HAP-1 (cell line): ENCODE results near the gene PRMT9.
A peak's percentile ranks its signal among the peaks of the same experiment; 100 is the strongest.

Source experiments
- DNase-seq, 2 experiments: peaks; one replicate each; pipeline ENCODE4 v3.0.0-alpha.2; 2016 to 2020; ENCODE audit warnings: low spot score in 2 of 2
- H3K27me3 ChIP-seq: fragments of 250-450 bp; sonication (Bioruptor Pico); 2 replicates; pipeline ENCODE4 v1.5.1; 2020; ENCODE audit warnings: low read depth, mild to moderate bottlenecking, moderate library complexity
- H3K36me3 ChIP-seq: fragments of 250-450 bp; sonication (Bioruptor Pico); replicated peaks from 2 replicates; pipeline ENCODE4 v1.5.1; 2020; ENCODE audit warnings: mild to moderate bottlenecking
- H3K4me1 ChIP-seq: fragments of 250-450 bp; sonication (Bioruptor Pico); 2 replicates; pipeline ENCODE4 v1.5.1; 2020; ENCODE audit warnings: mild to moderate bottlenecking
- H3K4me3 ChIP-seq: fragments of 250-450 bp; sonication (Bioruptor Pico); 2 replicates; pipeline ENCODE4 v1.5.1; 2020; ENCODE audit warnings: mild to moderate bottlenecking, moderate library complexity
- H3K9me3 ChIP-seq: fragments of 250-450 bp; sonication (Bioruptor Pico); 2 replicates; pipeline ENCODE4 v1.5.1; 2020; ENCODE audit warnings: mild to moderate bottlenecking, moderate library complexity
- in situ Hi-C: fragments of 300-500 bp; cut with MboI; formaldehyde crosslinking; loops from 3 replicates; pipeline ENCODE4 v1.14.3; 2020; ENCODE audit warnings: low sequenced_read_pairs, inconsistent platforms, mixed read lengths

PRMT9 gene

DNA sequence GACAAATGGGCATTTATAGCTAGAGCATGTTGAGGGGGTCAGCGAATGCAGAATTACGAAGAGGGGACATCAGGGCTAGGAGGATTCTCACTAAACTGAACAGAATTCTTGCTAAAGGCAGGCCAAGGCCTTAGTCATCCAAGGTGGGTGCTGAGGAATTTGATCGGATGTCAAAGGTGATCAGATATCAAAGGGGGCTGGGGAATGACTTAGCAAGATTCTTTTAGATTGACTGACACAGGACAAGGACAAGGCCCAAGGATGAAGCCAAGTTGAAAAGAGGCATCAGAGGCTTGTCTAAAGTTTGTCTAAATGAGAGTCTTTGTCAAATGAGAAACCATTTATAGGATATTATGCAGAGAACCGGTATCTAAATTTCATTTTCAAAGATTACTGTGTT is 57.1 kb downstream of the PRMT9 start:
- peaks cover 41% of the 10 kb centered on the region for H3K36me3 ChIP-seq
- no peak for DNase-seq
- no peaks in the 10 kb centered on the region for H3K9me3 ChIP-seq
- no peaks in the 10 kb centered on the region for H3K27me3 ChIP-seq
- peaks cover 4% of the 10 kb centered on the region; the same call in 1 of the 2 replicates for H3K4me1 ChIP-seq
- H3K4me3 ChIP-seq, result no peak overlapping the region
- in situ Hi-C loops, result no loop called here

- H3K9me3 ChIP-seq, result no peaks in the 10 kb centered on the region
- peaks cover 2% of the 10 kb centered on the region; the same call in 1 of the 2 replicates for H3K4me1 ChIP-seq
- H3K36me3 ChIP-seq, result peaks cover 31% of the 10 kb centered on the region
- H3K27me3 ChIP-seq, result no peaks in the 10 kb centered on the region
- no peak for DNase-seq
- H3K4me3 ChIP-seq, result no peak overlapping the region
- in situ Hi-C loops, result no loop called here
Measured at GRCh38 chr4:147625733-147626132, 58.2 kb downstream of the PRMT9 start.

DNA sequence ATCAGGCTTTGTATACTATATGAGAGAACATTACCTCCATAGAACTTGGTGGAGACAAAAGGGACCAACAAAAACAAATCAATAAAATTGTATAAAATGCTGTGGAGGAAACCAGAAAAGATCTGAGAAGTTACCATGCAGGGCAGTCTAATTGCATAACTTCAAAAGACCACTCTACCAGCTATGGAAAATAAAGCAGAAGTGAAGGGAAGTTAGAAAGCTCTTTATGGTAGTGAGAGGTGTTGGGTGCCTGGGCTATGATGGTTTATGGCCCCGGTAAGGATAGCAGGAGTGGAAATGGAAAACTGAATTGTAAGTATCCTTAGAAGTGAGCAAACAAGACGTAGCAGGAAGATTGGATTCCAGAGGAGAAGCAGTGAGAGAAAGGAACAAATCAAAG is 63.6 kb downstream of the PRMT9 start:
- H3K4me3 ChIP-seq, result no peak overlapping the region
- no peak for DNase-seq
- H3K9me3 ChIP-seq, result no peaks in the 10 kb centered on the region
- in situ Hi-C loops, result no loop called here
- H3K27me3 ChIP-seq, result no peaks in the 10 kb centered on the region
- peaks cover 9% of the 10 kb centered on the region for H3K36me3 ChIP-seq
- peaks cover 16% of the 10 kb centered on the region for H3K4me1 ChIP-seq

GRCh38 chr4:147617841-147618691 is 65.9 kb downstream of the PRMT9 start:
- peak overlapping the region; percentile 91 for H3K4me3 ChIP-seq
- H3K9me3 ChIP-seq, result no peaks in the 10 kb centered on the region
- DNase-seq, result no peak
- H3K36me3 ChIP-seq, result no peaks in the 10 kb centered on the region; the same call in 1 of the 2 replicates
- in situ Hi-C loops, result loop anchor here (10.0 kb wide), 1 partner anchor 247 kb away; no protein-coding TSS in a partner anchor
- no peaks in the 10 kb centered on the region for H3K27me3 ChIP-seq
- H3K4me1 ChIP-seq, result peaks cover 16% of the 10 kb centered on the region

- no peaks in the 10 kb centered on the region; the same call in 1 of the 2 replicates for H3K36me3 ChIP-seq
- DNase-seq, result peak; percentile 91 to 99
- H3K27me3 ChIP-seq, result no peaks in the 10 kb centered on the region
- H3K9me3 ChIP-seq, result no peaks in the 10 kb centered on the region
- in situ Hi-C loops, result loop anchor here (10.0 kb wide), 1 partner anchor 247 kb away; no protein-coding TSS in a partner anchor
- peaks cover 16% of the 10 kb centered on the region for H3K4me1 ChIP-seq
- H3K4me3 ChIP-seq, result peak within 1 kb of the TSS; percentile 91
Measured at GRCh38 chr4:147617173-147617840, 66.7 kb downstream of the PRMT9 start, which contains the start of gene TMEM184C. TSS of gene TMEM184C (plus strand) at chr4:147617397. CDS start at chr4:147617957, 560 bp downstream.

GRCh38 chr4:147616849-147617172 is 67.2 kb downstream of the PRMT9 start:
- in situ Hi-C loops, result loop anchor here (10.0 kb wide), 1 partner anchor 248 kb away; no protein-coding TSS in a partner anchor
- Histone ChIP-seq H3K4me1 (peaks cover 16% of the 10 kb centered on the region), H3K4me3 (peak overlapping the region; percentile 91), H3K36me3 (no peaks in the 10 kb centered on the region; the same call in 1 of the 2 replicates), H3K27me3 (no peaks in the 10 kb centered on the region), H3K9me3 (no peaks in the 10 kb centered on the region)
- no peak for DNase-seq

DNA sequence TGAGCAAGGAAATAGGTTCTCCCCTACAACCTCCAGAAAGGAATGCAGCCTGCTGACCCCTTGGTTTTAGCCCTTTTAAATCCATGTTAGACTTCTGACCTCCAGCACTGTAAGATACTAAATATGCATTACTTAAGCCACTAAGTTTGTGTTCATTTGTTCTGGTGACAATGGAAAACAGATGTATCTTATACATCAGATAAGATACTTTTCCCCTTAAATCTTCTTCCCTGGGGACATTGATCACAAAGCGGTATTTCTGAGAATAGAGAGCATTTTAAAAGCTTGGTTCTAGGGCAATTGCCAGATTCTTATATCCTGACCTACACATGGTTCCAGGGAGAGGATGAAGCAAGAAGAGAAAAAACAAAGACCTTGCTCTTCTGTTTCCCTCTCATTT is 73.3 kb downstream of the PRMT9 start:
- in situ Hi-C loops, result loop anchor here (10.0 kb wide), 1 partner anchor 254 kb away; no protein-coding TSS in a partner anchor
- Histone ChIP-seq H3K36me3 (no peaks in the 10 kb centered on the region), H3K4me3 (no peak overlapping the region), H3K9me3 (no peaks in the 10 kb centered on the region), H3K27me3 (no peaks in the 10 kb centered on the region), H3K4me1 (no peaks in the 10 kb centered on the region)
- DNase-seq, result no peak

DNA sequence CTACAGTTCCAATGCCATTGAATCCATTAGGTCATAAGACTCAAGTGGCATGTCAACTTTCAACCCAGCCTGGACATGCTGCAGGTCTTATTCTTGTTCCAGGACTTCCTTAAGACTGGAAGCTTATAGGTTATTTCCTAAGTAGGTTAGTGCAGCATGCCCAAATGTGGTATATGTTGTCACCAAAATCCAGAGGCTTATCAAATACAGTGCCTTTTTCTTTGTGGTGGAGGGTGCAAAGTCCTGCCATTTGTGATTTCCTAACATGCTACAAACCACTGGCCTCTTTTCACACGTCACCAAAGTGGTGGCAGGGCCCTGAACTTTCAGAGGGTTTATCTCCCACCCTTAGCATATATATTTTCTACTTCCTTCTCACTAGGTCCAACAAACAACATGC is 76.5 kb downstream of the PRMT9 start:
- H3K9me3 ChIP-seq, result no peaks in the 10 kb centered on the region
- peaks cover 10% of the 10 kb centered on the region; the same call in 1 of the 2 replicates for H3K4me1 ChIP-seq
- no peak for DNase-seq
- H3K4me3 ChIP-seq, result no peak overlapping the region
- in situ Hi-C loops, result no loop called here
- H3K36me3 ChIP-seq, result no peaks in the 10 kb centered on the region
- no peaks in the 10 kb centered on the region for H3K27me3 ChIP-seq

GRCh38 chr4:147605499-147605898 is 78.5 kb downstream of the PRMT9 start:
- H3K4me3 ChIP-seq, result no peak overlapping the region
- DNase-seq, result no peak
- H3K4me1 ChIP-seq, result peaks cover 10% of the 10 kb centered on the region
- no peaks in the 10 kb centered on the region for H3K36me3 ChIP-seq
- H3K9me3 ChIP-seq, result no peaks in the 10 kb centered on the region
- in situ Hi-C loops, result no loop called here
- no peaks in the 10 kb centered on the region for H3K27me3 ChIP-seq

- DNase-seq, result no peak
Measured at GRCh38 chr4:147599769-147600168, 84.2 kb downstream of the PRMT9 start.

DNA sequence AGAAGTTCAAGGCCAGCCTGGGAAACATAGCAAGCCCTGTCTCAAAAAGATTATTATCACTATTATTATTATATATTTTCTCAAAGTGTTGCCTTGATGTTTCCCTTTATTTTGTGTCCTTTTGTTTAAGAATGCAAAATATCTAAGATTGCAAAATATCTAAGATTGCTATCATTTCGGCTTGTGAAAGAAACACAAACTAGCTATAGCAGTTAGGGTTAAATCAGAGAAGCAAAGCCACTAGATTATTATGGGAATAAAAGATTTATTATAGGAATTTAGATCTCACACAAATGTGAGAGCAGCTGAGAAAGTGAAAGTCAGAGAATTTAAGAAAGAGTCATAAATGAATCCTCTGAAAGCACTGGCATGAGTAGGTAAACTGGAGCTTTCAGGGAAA is 84.8 kb downstream of the PRMT9 start:
- Histone ChIP-seq H3K9me3 (no peaks in the 10 kb centered on the region), H3K4me1 (peaks cover 2% of the 10 kb centered on the region), H3K4me3 (no peak overlapping the region), H3K27me3 (no peaks in the 10 kb centered on the region; the same call in 1 of the 2 replicates), H3K36me3 (no peaks in the 10 kb centered on the region)
- in situ Hi-C loops, result loop anchor here (25.0 kb wide), 2 partner anchors 437 to 587 kb away; no protein-coding TSS in a partner anchor
- DNase-seq, result no peak

More at GRCh38 chr4:147599769-147600168, 84.2 kb downstream of the PRMT9 start:
- Histone ChIP-seq H3K27me3 (no peaks in the 10 kb centered on the region; the same call in 1 of the 2 replicates), H3K36me3 (no peaks in the 10 kb centered on the region), H3K4me1 (peaks cover 8% of the 10 kb centered on the region), H3K9me3 (no peaks in the 10 kb centered on the region), H3K4me3 (no peak overlapping the region)
- in situ Hi-C loops, result loop anchor here (25.0 kb wide), 2 partner anchors 437 to 587 kb away; no protein-coding TSS in a partner anchor

GRCh38 chr4:147597561-147597960 is 86.4 kb downstream of the PRMT9 start:
- Histone ChIP-seq H3K9me3 (no peaks in the 10 kb centered on the region), H3K36me3 (no peaks in the 10 kb centered on the region), H3K4me1 (no peaks in the 10 kb centered on the region; the same call in 1 of the 2 replicates), H3K4me3 (no peak overlapping the region), H3K27me3 (no peaks in the 10 kb centered on the region; the same call in 1 of the 2 replicates)
- no peak for DNase-seq
- in situ Hi-C loops, result loop anchor here (25.0 kb wide), 2 partner anchors 435 to 585 kb away; no protein-coding TSS in a partner anchor

GRCh38 chr4:147596981-147597380 is 87.0 kb downstream of the PRMT9 start:
- in situ Hi-C loops, result loop anchor here (25.0 kb wide), 2 partner anchors 435 to 585 kb away; no protein-coding TSS in a partner anchor
- Histone ChIP-seq H3K36me3 (no peaks in the 10 kb centered on the region), H3K27me3 (no peaks in the 10 kb centered on the region; the same call in 1 of the 2 replicates), H3K4me1 (no peaks in the 10 kb centered on the region; the same call in 1 of the 2 replicates), H3K4me3 (no peak overlapping the region), H3K9me3 (no peaks in the 10 kb centered on the region)
- DNase-seq, result no peak
